ENCODE results near the gene UBE4B. TPM values are rescaled to one million over a fixed set of nuclear protein-coding genes. Genes with fewer than 3 reads are reported as not detected.

The UBE4B gene
- total and polyA plus RNA-seq, 9 of the 15 experiments (the other 6 are each of a cell fraction or from before 2014, with no cell fraction given) = 11.7 to 73.7 (median 40.1) TPM

- TF ChIP-seq MXI1 (IDR thresholded peaks at IDR 0.05; ENCODE audit: low read depth, low read length) (peak; percentile 95), HDAC3 (IDR thresholded peaks at IDR 0.05; ENCODE audit: borderline replicate concordance, partially characterized antibody) (no peak), STAT5A (IDR thresholded peaks at IDR 0.05; ENCODE audit: borderline replicate concordance, low read length) (no peak), YBX1 (IDR thresholded peaks at IDR 0.05) (no peak), TFE3 (CRISPR knock-in tag; IDR thresholded peaks at IDR 0.05) (peak; percentile 100), KDM5B (IDR thresholded peaks at IDR 0.05; ENCODE audit: insufficient replicate concordance, low read depth, low read length) (no peak), PHF20 (IDR thresholded peaks at IDR 0.05; ENCODE audit: partially characterized antibody) (peak; percentile 76), ZNF77 (CRISPR knock-in tag; IDR thresholded peaks at IDR 0.05) (no peak), ZFP91 (CRISPR knock-in tag; IDR thresholded peaks at IDR 0.05) (no peak), CXXC5 (CRISPR knock-in tag; IDR thresholded peaks at IDR 0.05) (peak; percentile 93), HMGN3 (IDR thresholded peaks at IDR 0.05; ENCODE audit: borderline replicate concordance, extremely low read depth, insufficient read length, low read depth, low read length) (peak; percentile 96), KLF16 (IDR thresholded peaks at IDR 0.05) (no peak), NBN (IDR thresholded peaks at IDR 0.05; ENCODE audit: low read depth) (peak; percentile 4; the same call in 1 of the 2 replicates), OTX1 (CRISPR knock-in tag; IDR thresholded peaks at IDR 0.05) (peak; percentile 47; the same call in 1 of the 2 replicates), ZNF274 (IDR thresholded peaks at IDR 0.05; ENCODE audit: borderline replicate concordance, low read depth, low read length) (no peak), SP1 (CRISPR knock-in tag; IDR thresholded peaks at IDR 0.05) (peak; percentile 50; the same call in 1 of the 2 replicates), FOXK2 (conservative IDR thresholded peaks at IDR 0.05 in 1 of 2, IDR thresholded peaks at IDR 0.05 in 1 of 2; ENCODE audit: low read depth in 2 of 2) (peak; percentile 92 to 96), TOE1 (IDR thresholded peaks at IDR 0.05; ENCODE audit: borderline replicate concordance) (peak; percentile 100), TOE1 (CRISPR knock-in tag; IDR thresholded peaks at IDR 0.05; ENCODE audit: borderline replicate concordance, low read depth) (no peak), POLR2H (tag; IDR thresholded peaks at IDR 0.05; ENCODE audit: low read depth) (peak; percentile 73), DNMT1 (IDR thresholded peaks at IDR 0.05) (0 out of 2 replicates have a peak, but pooled peaks have one; percentile 77), TCF3 (CRISPR knock-in tag; IDR thresholded peaks at IDR 0.05) (peak; percentile 35; the same call in 1 of the 2 replicates), EGR1 (conservative IDR thresholded peaks at IDR 0.05) (peak; percentile 64; the same call in 1 of the 2 replicates), ATF4 (CRISPR knock-in tag; IDR thresholded peaks at IDR 0.05) (no peak), CEBPG (CRISPR knock-in tag; IDR thresholded peaks at IDR 0.05) (no peak), CEBPG (tag; conservative IDR thresholded peaks at IDR 0.05 in 1 of 2, IDR thresholded peaks at IDR 0.05 in 1 of 2) (no peak)
Observed at GRCh38 chr1:10032590-10033358, at the start of gene UBE4B (continued).

Data from K562 (cell line).